HCT116 (cell line): Measurements from ENCODE around the gene FBXO7.

Source experiments
- FOSL1 ChIP-seq: IDR thresholded peaks from 2 replicates; pipeline ENCODE4 v1.6.1; 2012; ENCODE audit warnings: low read depth
- MAX ChIP-seq: IDR thresholded peaks from 2 replicates; pipeline ENCODE4 v1.6.1; 2012
- POLR2A ChIP-seq: IDR thresholded peaks from 2 replicates; pipeline ENCODE4 v1.7.0; 2011; ENCODE audit warnings: borderline replicate concordance; ENCODE audit not compliant: insufficient read depth, insufficient read length; ENCODE audit errors: extremely low read depth
- REST ChIP-seq: IDR thresholded peaks from 2 replicates; pipeline ENCODE4 v1.6.1; 2012; ENCODE audit warnings: low read depth

- TF ChIP-seq REST (no peak), MAX (no peak), FOSL1 (no peak), POLR2A (no peak)
These were observed 17.5 kb downstream of the FBXO7 start for GRCh38 chr22:32492111-32492510.
